ENCODE data around the gene DNAH1. TPM values are rescaled to one million over a fixed set of nuclear protein-coding genes. Genes with fewer than 3 reads are reported as not detected.

Gene DNAH1
- total and polyA plus RNA-seq, 2 of the 4 experiments (the other 2 are of a cell fraction) = 2.0 to 4.0 TPM

- Histone ChIP-seq H3K4me3 (ENCODE audit: insufficient read depth, low read depth, low read length) (no peak overlapping the region), H3K27ac (ENCODE audit: insufficient read depth, low read length) (no peak overlapping the region), H2AK9ac (replicated peaks; ENCODE audit: low read depth, low read length, poor library complexity) (no peak overlapping the region), H3K4me1 (ENCODE audit: control insufficient read depth, insufficient read depth, low read length) (peaks cover 18% of the 10 kb centered on the region), H2BK5ac (ENCODE audit: low read depth, low read length, poor library complexity, severe bottlenecking) (no peak overlapping the region), H3K23ac (ENCODE audit: low read depth, low read length) (no peak overlapping the region), H2AK5ac (ENCODE audit: low read depth, low read length) (no peak overlapping the region), H2BK15ac (ENCODE audit: low read depth, low read length) (no peak overlapping the region), H3K79me1 (ENCODE audit: low read depth in 1 of 2, low read length in 2 of 2) (peaks cover 33 to 59% of the 10 kb centered on the region in 2 experiments), H3K4ac (ENCODE audit: low read depth, low read length) (no peak overlapping the region), H4K8ac (ENCODE audit: low read depth in 2 of 2, low read length in 2 of 2) (no peak overlapping the region), H3K27me3 (ENCODE audit: control insufficient read depth, insufficient read depth, low read length) (no peaks in the 10 kb centered on the region), H3K14ac (replicated peaks; ENCODE audit: low read depth, low read length) (no peak overlapping the region), H3K4me2 (ENCODE audit: low read depth, low read length) (peak overlapping the region; percentile 99; the same call in 1 of the 2 replicates), H4K5ac (ENCODE audit: low read depth, low read length) (no peak overlapping the region), H2BK20ac (ENCODE audit: low read depth, low read length) (no peak overlapping the region), H3K9ac (ENCODE audit: low read depth, low read length) (no peak overlapping the region), H4K20me1 (ENCODE audit: insufficient read depth, low read length) (0 out of 2 replicates have a peak, but pooled peaks cover 2% of the 10 kb centered on the region), H3K9me1 (ENCODE audit: insufficient read depth, low read length) (0 out of 2 replicates have a peak, but pooled peaks cover 9% of the 10 kb centered on the region), H3K9me3 (ENCODE audit: control insufficient read depth, insufficient read depth, low read length) (no peaks in the 10 kb centered on the region), H2AFZ (replicated peaks; ENCODE audit: low read length, poor library complexity) (no peak overlapping the region), H2BK120ac (ENCODE audit: low read depth, low read length) (no peak overlapping the region), H3K36me3 (ENCODE audit: control insufficient read depth, insufficient read depth, low read length) (peaks cover 45% of the 10 kb centered on the region), H3K18ac (ENCODE audit: low read depth, low read length) (no peak overlapping the region), H4K91ac (ENCODE audit: insufficient read depth, low read depth, low read length) (no peak overlapping the region), H3K56ac (ENCODE audit: extremely low read depth, insufficient read depth, low read length) (no peak overlapping the region)
- intact Hi-C loops (cut with micrococcal nuclease) (no loop called here), dilution Hi-C loops (cut with HindIII; ENCODE audit: low sequenced_read_pairs, unreplicated experiment) (no loop called here), in situ Hi-C loops (cut with MboI; ENCODE audit: low sequenced_read_pairs) (no loop called here)
- ChIA-PET CTCF (no interaction called here), POLR2A (ENCODE audit: unreplicated experiment) (no interaction called here)
- DNase-seq (no peak), ATAC-seq (ENCODE audit: low read depth) (no peak)
- TF ChIP-seq MXI1 (IDR thresholded peaks at IDR 0.05; ENCODE audit: borderline replicate concordance, low read depth, low read length) (no peak), RCOR1 (IDR thresholded peaks at IDR 0.05; ENCODE audit: insufficient replicate concordance, low read length) (no peak)
- no CpG with 5 or more reads among the region's 8 CpGs for WGBS, 2 experiments (ENCODE audit: extremely low coverage in 2 of 2, insufficient read length in 1 of 2)
- no TSS peak for BruUV-seq (replicated peaks)
Observed at GRCh38 chr3:52408466-52408865, 92.3 kb downstream of the DNAH1 start.
